IPS-15b (cell line): ENCODE data around the gene FXR2.

Experiments used
- H3K27me3 ChIP-seq: one replicate; pipeline ENCODE4 v1.6.1; 2013; ENCODE audit warnings: low read length; ENCODE audit not compliant: control insufficient read depth, insufficient read depth
- H3K36me3 ChIP-seq: one replicate; pipeline ENCODE4 v1.6.1; 2013; ENCODE audit warnings: low read length; ENCODE audit not compliant: control insufficient read depth, insufficient read depth
- H3K4me1 ChIP-seq: one replicate; pipeline ENCODE4 v1.6.1; 2013; ENCODE audit warnings: mild to moderate bottlenecking, low read length; ENCODE audit not compliant: control insufficient read depth, insufficient read depth
- H3K4me3 ChIP-seq: one replicate; pipeline ENCODE4 v1.5.1; 2013; ENCODE audit warnings: low read depth, low read length
- H3K9ac ChIP-seq: one replicate; pipeline ENCODE4 v1.6.1; 2013; ENCODE audit warnings: low read depth, mild to moderate bottlenecking, low read length
- H3K9me3 ChIP-seq: one replicate; pipeline ENCODE4 v1.6.1; 2013; ENCODE audit warnings: mild to moderate bottlenecking, low read length; ENCODE audit not compliant: control insufficient read depth, insufficient read depth

The FXR2 gene

DNA sequence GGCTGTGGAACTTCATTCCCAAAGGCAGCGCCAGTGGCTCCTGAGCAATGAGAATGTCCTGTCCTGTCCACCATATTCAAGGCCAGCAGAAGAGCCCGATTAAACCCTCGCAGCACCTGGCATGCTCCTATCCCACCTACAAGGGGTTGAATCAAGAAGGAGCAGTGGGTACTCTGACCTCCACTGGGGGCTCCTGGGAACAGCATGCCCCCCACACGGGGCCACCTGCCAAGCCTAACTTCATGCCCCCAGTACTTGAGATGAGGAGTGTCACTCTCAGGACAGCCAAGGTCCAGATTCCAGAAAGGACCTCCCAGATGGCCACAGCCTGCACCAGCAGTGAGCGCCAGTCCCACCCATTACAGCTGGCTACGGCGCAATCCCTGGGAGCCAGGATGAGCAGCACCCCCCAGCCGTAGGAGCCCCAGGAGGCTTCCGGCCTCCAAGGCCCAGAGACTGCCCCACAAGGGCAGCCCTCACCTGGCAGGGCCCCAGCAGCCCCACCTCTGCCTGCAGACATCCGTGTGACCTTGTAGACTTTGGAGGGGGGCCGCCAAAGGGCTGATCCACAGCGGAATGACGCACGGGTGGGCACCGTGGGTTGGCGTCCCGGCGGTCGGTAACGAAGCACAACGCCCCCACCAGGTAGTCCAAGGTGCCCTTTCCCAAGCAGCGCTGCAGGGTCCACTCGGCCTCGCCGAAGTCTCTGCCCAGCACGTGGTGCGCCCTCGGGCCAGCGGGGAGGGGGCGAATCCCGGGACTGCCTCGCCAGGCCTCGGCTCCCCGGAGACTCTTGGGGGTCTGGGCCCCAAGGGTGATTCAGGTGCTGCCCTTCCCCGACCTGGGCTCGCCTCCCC lies 32.1 kb downstream of the FXR2 start:
- Histone ChIP-seq H3K36me3 (peaks cover 20% of the 10 kb centered on the region), H3K4me1 (peaks cover 5% of the 10 kb centered on the region), H3K27me3 (no peaks in the 10 kb centered on the region), H3K9ac (peak overlapping the region; percentile 100), H3K4me3 (peak overlapping the region; percentile 96), H3K9me3 (no peaks in the 10 kb centered on the region)

DNA sequence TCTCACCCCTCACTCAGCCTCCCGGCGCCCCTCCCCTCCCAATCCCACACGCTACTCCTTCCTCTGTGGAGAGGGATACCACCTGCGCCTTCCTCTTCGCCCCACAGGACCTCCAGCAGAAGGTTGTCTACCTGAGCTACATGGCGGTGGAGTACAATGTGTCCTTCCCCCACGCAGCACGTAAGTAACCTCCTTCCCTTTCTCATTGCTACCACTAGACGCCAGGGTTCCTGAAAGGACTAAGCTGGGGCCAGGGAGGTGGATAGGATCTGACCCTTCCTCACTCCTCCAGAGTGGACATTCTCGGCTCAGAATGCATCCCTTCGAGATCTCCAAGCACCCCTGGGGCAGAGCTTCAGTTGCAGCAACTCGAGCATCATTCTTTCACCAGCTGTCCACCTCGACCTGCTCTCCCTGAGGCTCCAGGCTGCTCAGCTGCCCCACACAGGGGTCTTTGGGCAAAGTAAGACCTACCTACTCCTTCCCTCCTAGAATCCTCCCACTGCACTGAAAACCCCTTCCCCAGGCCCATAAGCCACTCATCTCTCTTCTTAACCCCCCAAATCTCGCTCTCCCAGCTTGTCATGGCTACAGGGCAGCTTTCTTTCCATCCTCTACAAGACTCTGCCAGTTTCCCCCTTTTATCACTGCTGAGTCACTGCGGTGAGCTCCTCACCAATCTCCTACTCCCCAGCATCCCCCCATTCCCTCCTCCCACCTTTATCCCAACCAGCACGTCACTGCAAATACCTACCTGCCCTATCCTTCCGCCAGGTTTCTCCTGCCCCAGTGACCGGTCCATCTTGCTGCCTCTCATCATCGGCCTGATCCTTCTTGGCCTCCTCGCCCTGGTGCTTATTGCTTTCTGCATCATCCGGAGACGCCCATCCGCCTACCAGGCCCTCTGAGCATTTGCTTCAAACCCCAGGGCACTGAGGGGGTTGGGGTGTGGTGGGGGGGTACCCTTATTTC lies 33.8 kb downstream of the FXR2 start:
- Histone ChIP-seq H3K36me3 (peaks cover 26% of the 10 kb centered on the region), H3K27me3 (no peaks in the 10 kb centered on the region), H3K4me1 (peaks cover 4% of the 10 kb centered on the region), H3K4me3 (no peak overlapping the region), H3K9ac (no peak overlapping the region), H3K9me3 (no peaks in the 10 kb centered on the region)

DNA sequence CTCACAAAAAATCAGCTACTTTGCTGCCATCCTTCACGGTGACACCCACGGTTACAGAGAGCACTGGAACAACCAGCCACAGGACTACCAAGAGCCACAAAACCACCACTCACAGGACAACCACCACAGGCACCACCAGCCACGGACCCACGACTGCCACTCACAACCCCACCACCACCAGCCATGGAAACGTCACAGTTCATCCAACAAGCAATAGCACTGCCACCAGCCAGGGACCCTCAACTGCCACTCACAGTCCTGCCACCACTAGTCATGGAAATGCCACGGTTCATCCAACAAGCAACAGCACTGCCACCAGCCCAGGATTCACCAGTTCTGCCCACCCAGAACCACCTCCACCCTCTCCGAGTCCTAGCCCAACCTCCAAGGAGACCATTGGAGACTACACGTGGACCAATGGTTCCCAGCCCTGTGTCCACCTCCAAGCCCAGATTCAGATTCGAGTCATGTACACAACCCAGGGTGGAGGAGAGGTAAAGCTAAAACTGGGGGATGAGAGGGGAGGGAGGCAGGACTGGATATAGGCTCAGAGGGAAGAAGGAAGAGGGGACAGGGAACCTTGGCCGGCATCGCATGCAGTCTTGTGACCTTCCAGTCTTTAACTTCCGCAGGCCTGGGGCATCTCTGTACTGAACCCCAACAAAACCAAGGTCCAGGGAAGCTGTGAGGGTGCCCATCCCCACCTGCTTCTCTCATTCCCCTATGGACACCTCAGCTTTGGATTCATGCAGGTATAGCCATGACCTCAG lies 34.7 kb downstream of the FXR2 start:
- no peak overlapping the region for H3K4me3 ChIP-seq
- H3K36me3 ChIP-seq = peaks cover 35% of the 10 kb centered on the region
- H3K9ac ChIP-seq = no peak overlapping the region

DNA sequence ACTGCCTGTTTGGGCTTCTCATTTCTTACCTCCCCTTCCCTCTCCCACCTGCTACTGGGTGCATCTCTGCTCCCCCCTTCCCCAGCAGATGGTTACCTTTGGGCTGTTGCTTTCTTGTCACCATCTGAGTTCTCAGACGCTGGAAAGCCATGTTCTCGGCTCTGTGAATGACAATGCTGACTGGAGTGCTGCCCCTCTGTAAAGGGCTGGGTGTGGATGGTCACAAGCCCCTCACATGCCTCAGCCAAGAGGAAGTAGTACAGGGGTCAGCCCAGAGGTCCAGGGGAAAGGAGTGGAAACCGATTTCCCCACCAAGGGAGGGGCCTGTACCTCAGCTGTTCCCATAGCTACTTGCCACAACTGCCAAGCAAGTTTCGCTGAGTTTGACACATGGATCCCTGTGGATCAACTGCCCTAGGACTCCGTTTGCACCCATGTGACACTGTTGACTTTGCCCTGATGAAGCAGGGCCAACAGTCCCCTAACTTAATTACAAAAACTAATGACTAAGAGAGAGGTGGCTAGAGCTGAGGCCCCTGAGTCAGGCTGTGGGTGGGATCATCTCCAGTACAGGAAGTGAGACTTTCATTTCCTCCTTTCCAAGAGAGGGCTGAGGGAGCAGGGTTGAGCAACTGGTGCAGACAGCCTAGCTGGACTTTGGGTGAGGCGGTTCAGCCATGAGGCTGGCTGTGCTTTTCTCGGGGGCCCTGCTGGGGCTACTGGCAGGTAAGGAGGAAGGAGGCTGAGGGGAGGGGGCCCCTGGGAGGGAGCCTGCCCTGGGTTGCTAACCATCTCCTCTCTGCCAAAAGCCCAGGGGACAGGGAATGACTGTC lies 35.5 kb downstream of the FXR2 start, which contains the start of gene CD68:
CD68 (plus strand) TSS at position 638 of the 833 bp plus-strand sequence; CDS start at position 678, 40 bp downstream.
- Histone ChIP-seq H3K4me1 (peaks cover 4% of the 10 kb centered on the region), H3K4me3 (no peak within 1 kb of the TSS), H3K9me3 (no peaks in the 10 kb centered on the region), H3K9ac (no peak within 1 kb of the TSS), H3K27me3 (no peaks in the 10 kb centered on the region), H3K36me3 (peaks cover 43% of the 10 kb centered on the region)

More for the DNA sequence above, 34.7 kb downstream of the FXR2 start:
- Histone ChIP-seq H3K27me3 (no peaks in the 10 kb centered on the region), H3K4me1 (peaks cover 4% of the 10 kb centered on the region), H3K9me3 (no peaks in the 10 kb centered on the region)

DNA sequence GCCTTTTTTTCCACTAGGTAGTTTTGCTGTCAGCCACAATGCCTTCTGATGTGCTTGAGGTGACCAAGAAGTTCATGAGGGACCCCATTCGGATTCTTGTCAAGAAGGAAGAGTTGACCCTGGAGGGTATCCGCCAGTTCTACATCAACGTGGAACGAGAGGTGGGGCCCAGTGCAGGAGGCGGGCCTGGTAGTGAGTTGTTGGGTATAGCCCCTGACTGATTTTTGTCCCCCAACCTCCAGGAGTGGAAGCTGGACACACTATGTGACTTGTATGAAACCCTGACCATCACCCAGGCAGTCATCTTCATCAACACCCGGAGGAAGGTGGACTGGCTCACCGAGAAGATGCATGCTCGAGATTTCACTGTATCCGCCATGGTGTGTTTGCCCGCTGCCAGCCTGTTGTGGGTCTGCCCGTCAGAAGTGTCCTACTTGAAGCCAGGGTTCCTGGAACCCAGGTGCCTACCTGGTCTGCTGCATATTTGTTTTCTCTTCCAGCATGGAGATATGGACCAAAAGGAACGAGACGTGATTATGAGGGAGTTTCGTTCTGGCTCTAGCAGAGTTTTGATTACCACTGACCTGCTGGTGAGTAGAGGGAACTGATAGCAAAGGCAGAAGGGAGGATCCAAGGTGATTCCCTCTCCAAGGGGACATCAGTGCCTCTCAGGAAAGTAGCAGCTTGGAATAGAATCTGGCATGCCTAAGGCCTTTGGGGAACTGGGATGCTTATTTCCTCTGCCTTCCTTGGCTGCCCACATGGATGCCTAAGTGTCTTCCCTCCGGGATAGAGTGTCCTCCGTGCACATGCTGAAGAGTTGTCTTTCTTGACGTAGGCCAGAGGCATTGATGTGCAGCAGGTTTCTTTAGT lies 37.1 kb downstream of the FXR2 start:
- no peaks in the 10 kb centered on the region for H3K27me3 ChIP-seq
- no peaks in the 10 kb centered on the region for H3K9me3 ChIP-seq
- H3K4me3 ChIP-seq = no peak overlapping the region
- peaks cover 54% of the 10 kb centered on the region for H3K36me3 ChIP-seq
- H3K9ac ChIP-seq = no peak overlapping the region
- peaks cover 3% of the 10 kb centered on the region for H3K4me1 ChIP-seq

DNA sequence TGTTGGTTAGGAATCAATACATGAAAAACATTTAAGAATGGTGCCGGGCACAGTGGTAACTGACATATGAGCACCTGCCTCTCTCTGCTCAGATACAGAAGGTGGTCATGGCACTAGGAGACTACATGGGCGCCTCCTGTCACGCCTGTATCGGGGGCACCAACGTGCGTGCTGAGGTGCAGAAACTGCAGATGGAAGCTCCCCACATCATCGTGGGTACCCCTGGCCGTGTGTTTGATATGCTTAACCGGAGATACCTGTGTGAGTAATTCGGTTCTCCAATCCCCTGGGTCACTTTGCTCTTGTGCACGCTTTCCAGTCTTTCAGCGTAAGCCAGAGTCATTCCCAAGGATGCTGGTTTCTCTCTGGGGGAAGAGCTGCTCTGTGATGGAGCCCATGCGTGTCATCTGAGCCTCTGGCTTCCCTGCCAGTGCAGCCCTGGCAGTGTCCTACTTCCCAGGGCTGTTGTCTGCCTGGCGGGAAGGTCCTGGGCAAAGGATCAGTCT lies 38.2 kb downstream of the FXR2 start:
- no peak overlapping the region for H3K4me3 ChIP-seq
- H3K4me1 ChIP-seq = peaks cover 3% of the 10 kb centered on the region
- H3K27me3 ChIP-seq = no peaks in the 10 kb centered on the region
- H3K36me3 ChIP-seq = peaks cover 58% of the 10 kb centered on the region
- H3K9me3 ChIP-seq = no peaks in the 10 kb centered on the region
- no peak overlapping the region for H3K9ac ChIP-seq

DNA sequence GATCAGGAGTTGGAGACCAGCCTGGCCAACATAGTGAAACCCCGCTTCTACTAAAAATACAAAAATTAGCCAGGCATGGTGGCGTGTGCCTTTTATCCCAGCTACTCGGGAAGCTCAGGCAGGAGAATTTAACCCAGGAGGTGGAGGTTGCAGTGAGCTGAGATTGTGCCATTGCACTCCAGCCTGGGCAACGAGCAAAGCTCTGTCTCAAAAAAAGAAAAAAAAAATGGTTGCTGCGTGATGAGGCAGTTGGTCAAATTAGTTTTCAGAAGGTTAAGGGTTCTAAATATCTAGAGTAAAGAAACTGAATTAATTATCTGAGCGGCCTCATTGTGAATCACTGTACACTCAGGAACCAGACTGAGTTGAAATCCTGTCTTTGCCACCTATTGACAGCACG lies 38.7 kb downstream of the FXR2 start:
- peaks cover 5% of the 10 kb centered on the region for H3K4me1 ChIP-seq
- no peaks in the 10 kb centered on the region for H3K9me3 ChIP-seq
- peaks cover 63% of the 10 kb centered on the region for H3K36me3 ChIP-seq
- H3K27me3 ChIP-seq = no peaks in the 10 kb centered on the region
- no peak overlapping the region for H3K4me3 ChIP-seq
- no peak overlapping the region for H3K9ac ChIP-seq

DNA sequence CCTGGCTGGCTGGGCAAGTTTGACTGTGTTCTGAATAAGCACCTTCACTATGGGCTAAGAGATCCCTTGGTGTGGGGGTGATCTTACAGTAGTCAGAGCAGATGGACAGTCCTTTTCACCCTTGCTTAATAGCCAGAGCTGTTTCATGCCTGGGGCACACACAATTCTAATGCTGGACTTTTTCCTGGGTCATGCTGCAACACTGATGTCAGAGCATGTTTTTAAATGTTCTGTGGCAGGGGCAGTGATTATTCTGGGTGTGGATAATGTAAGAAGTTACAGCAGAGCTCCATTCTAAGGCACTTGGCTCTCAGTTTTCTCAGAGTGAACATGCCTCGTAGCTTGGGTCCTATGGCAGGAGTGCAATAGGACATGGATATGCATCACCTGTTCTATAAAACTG lies 39.2 kb downstream of the FXR2 start:
- H3K36me3 ChIP-seq = peaks cover 67% of the 10 kb centered on the region
- peak overlapping the region; percentile 3 for H3K9ac ChIP-seq
- no peaks in the 10 kb centered on the region for H3K9me3 ChIP-seq
- H3K4me3 ChIP-seq = no peak overlapping the region
- no peaks in the 10 kb centered on the region for H3K27me3 ChIP-seq
- peaks cover 5% of the 10 kb centered on the region for H3K4me1 ChIP-seq

DNA sequence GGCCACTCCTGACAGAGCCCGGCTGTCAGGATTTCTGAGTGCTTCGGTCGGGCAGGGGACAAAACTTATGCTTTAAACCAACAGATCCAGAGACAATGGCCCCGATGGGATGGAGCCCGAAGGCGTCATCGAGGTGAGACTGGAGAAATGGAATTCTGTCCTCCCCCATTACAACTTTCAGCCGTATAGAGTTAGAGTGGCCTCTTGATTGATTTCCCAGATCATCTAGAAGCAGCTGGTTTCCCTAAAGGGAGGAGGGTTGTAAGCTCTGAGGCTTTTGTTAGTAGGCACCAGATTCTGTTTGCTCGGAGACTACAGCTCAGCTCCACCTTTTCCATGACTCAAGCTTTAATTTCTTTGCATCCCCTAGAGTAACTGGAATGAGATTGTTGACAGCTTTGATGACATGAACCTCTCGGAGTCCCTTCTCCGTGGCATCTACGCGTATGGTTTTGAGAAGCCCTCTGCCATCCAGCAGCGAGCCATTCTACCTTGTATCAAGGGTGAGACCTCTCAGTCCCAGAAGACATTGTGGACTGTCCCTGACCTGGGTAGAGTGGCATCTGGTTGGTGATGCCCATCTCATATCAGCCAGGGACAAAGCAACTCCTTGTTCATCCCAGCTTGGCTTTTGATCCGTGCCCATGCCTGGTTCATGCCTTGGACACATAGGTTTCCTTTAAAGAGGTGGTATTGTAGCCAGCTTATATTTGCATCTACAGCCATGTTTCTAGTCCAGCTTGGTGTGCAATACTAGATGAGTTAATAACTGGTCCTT lies 40.3 kb downstream of the FXR2 start:
- Histone ChIP-seq H3K4me1 (peaks cover 5% of the 10 kb centered on the region), H3K9ac (peak overlapping the region; percentile 99), H3K4me3 (peak overlapping the region; percentile 89), H3K36me3 (peaks cover 72% of the 10 kb centered on the region), H3K27me3 (no peaks in the 10 kb centered on the region), H3K9me3 (no peaks in the 10 kb centered on the region)
